ENCODE data around the gene TBC1D1. TPM values are rescaled to one million over a fixed set of nuclear protein-coding genes. Genes with fewer than 3 reads are reported as not detected.

The TBC1D1 gene
- total RNA-seq, 1 experiment from 2014 or later: 36.0 TPM

GRCh38 chr4:37964734-37965457 is 74.0 kb downstream of the TBC1D1 start:
- Mint-ChIP-seq H3K27ac (ENCODE audit: low read depth, unreplicated experiment) (no peak overlapping the region), H3K4me1 (ENCODE audit: insufficient read depth, unreplicated experiment) (no peaks in the 10 kb centered on the region), H3K27me3 (ENCODE audit: insufficient read depth, unreplicated experiment) (no peaks in the 10 kb centered on the region), H3K4me3 (ENCODE audit: unreplicated experiment) (no peak overlapping the region), H3K36me3 (ENCODE audit: insufficient read depth, unreplicated experiment) (no peaks in the 10 kb centered on the region), H3K9me3 (ENCODE audit: unreplicated experiment) (no peaks in the 10 kb centered on the region)
- no peak for DNase-seq (ENCODE audit: unreplicated experiment)
- no peak for TF ChIP-seq CTCF (IDR thresholded peaks at IDR 0.05; ENCODE audit: unreplicated experiment)
- ChIA-PET POLR2A (no interaction called here), CTCF (interaction anchor here (0.6 kb wide), 1 partner anchor 103 kb away, joined by 3 read pairs; no protein-coding TSS in a partner anchor)
- intact Hi-C loops (cut with micrococcal nuclease): no loop called here
- no TSS peak for BruUV-seq (replicated peaks)

DNA sequence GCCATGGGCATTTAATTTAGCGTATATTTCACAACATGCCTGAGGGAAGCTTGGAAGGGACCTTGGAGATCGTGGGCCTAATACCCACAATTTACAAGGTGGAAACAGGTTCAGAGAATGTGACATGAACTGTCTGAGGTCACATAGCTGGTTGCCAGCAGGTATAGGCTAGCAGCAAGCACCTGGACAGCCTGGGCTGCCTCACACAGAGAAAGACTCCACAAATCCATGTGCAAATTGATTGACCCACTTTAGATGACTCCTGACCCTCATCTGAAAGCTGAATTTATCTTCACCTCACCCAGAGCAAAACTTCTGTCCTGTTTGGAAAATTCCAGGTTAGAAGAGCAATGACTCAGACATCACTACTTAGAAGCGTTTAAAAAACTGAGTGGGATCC is 75.2 kb downstream of the TBC1D1 start:
- TF ChIP-seq CTCF (IDR thresholded peaks at IDR 0.05; ENCODE audit: unreplicated experiment): no peak
- no peaks in the 10 kb centered on the region for H3K9me3 Mint-ChIP-seq (ENCODE audit: unreplicated experiment)
- no peak for DNase-seq (ENCODE audit: unreplicated experiment)
- intact Hi-C loops (cut with micrococcal nuclease): no loop called here
- H3K27ac Mint-ChIP-seq (ENCODE audit: low read depth, unreplicated experiment): no peak overlapping the region
- ChIA-PET CTCF (interaction anchor here (0.6 to 0.9 kb wide), 6 partner anchors 11 to 477 kb away, joined by 3 to 6 read pairs (median 4); no protein-coding TSS in a partner anchor), POLR2A (no interaction called here)
- H3K36me3 Mint-ChIP-seq (ENCODE audit: insufficient read depth, unreplicated experiment): no peaks in the 10 kb centered on the region
- no peaks in the 10 kb centered on the region for H3K4me1 Mint-ChIP-seq (ENCODE audit: insufficient read depth, unreplicated experiment)
- H3K4me3 Mint-ChIP-seq (ENCODE audit: unreplicated experiment): no peak overlapping the region
- no peaks in the 10 kb centered on the region for H3K27me3 Mint-ChIP-seq (ENCODE audit: insufficient read depth, unreplicated experiment)
- BruUV-seq (replicated peaks): no TSS peak

DNA sequence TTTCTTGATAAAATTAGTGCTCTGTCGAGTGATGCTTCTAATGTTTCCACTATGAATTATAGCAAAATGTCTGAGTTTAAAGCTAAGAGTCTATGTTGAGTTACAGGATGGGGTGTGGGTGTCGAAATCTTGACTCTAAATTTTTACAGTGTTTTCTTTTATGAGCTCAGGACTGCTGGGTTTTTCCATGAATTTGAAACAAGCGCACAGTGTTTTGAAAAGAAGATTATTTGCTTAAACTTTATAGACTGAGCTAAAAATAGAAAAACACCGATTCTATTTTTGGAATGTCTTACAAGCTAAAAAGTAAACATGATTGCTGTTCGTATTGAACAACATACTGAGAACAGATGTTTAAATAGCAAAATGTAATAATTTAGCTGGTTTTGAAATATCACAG is 76.9 kb downstream of the TBC1D1 start:
- H3K4me3 Mint-ChIP-seq (ENCODE audit: unreplicated experiment): no peak overlapping the region
- POLR2A ChIA-PET: interaction anchor here (1.1 kb wide), 1 partner anchor 141 kb away, joined by 3 read pairs; the partner anchor contains the start of gene PGM2
- no peak for DNase-seq (ENCODE audit: unreplicated experiment)
- intact Hi-C loops (cut with micrococcal nuclease): no loop called here
- no peak overlapping the region for H3K27ac Mint-ChIP-seq (ENCODE audit: low read depth, unreplicated experiment)
- CTCF ChIA-PET: interaction anchor here (0.6 to 1.3 kb wide), 3 partner anchors 166 to 1166 kb away, joined by 3 to 5 read pairs (median 3); no protein-coding TSS in a partner anchor
- H3K27me3 Mint-ChIP-seq (ENCODE audit: insufficient read depth, unreplicated experiment): no peaks in the 10 kb centered on the region
- no peaks in the 10 kb centered on the region for H3K36me3 Mint-ChIP-seq (ENCODE audit: insufficient read depth, unreplicated experiment)
- no peaks in the 10 kb centered on the region for H3K9me3 Mint-ChIP-seq (ENCODE audit: unreplicated experiment)
- TF ChIP-seq CTCF (IDR thresholded peaks at IDR 0.05; ENCODE audit: unreplicated experiment): no peak
- BruUV-seq (replicated peaks): no TSS peak
- no peaks in the 10 kb centered on the region for H3K4me1 Mint-ChIP-seq (ENCODE audit: insufficient read depth, unreplicated experiment)

GRCh38 chr4:37968747-37969146 is 77.9 kb downstream of the TBC1D1 start:
- BruUV-seq (replicated peaks): no TSS peak
- intact Hi-C loops (cut with micrococcal nuclease): no loop called here
- Mint-ChIP-seq H3K4me3 (ENCODE audit: unreplicated experiment) (no peak overlapping the region), H3K27ac (ENCODE audit: low read depth, unreplicated experiment) (no peak overlapping the region), H3K27me3 (ENCODE audit: insufficient read depth, unreplicated experiment) (no peaks in the 10 kb centered on the region), H3K9me3 (ENCODE audit: unreplicated experiment) (no peaks in the 10 kb centered on the region), H3K4me1 (ENCODE audit: insufficient read depth, unreplicated experiment) (no peaks in the 10 kb centered on the region), H3K36me3 (ENCODE audit: insufficient read depth, unreplicated experiment) (no peaks in the 10 kb centered on the region)
- CTCF ChIA-PET: interaction anchor here (0.8 to 1.3 kb wide), 2 partner anchors 77 to 167 kb away, joined by 3 read pairs; no protein-coding TSS in a partner anchor
- no peak for TF ChIP-seq CTCF (IDR thresholded peaks at IDR 0.05; ENCODE audit: unreplicated experiment)
- POLR2A ChIA-PET: no interaction called here
- DNase-seq (ENCODE audit: unreplicated experiment): no peak
